Measurements from ENCODE around the gene GPATCH2.

DNA sequence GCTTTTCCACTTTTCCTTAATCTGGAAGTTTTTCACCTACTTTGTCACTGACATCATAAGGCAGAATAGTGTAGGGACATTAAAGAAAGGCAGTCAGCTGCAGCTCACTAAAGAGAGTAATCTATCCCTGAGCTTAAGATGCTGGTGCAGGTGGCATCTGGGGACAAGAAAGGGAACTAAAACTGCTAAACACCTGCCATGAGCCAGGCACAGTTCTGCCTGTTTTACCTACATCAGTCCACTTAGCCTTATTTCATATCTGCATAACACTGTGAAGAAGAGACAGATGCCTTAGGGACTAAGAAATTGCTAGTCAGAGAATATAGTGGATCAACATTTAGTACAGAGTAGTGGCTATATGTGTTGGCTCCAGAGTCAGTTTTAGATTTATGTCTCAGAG lies 88.1 kb downstream of the GPATCH2 start:
- no peak for TF ChIP-seq GATA2 (IDR thresholded peaks at IDR 0.05; ENCODE audit: low read depth, low read length)
- TF ChIP-seq GATA3 (IDR thresholded peaks at IDR 0.05; ENCODE audit: low read depth, low read length) = no peak
